NCI-H2107 treated with DMSO at 0.1 percent for 48 hours (cell line): ENCODE measurements around the gene ZSCAN20.

Experiments used
- DNase-seq: peaks from one replicate; lab custom pipeline; 2025; ENCODE audit not compliant: unreplicated experiment; lab: John Stamatoyannopoulos, UW

Gene ZSCAN20

GRCh38 chr1:33527934-33528333 is 55.5 kb downstream of the ZSCAN20 start:
- no peak for DNase-seq

DNA sequence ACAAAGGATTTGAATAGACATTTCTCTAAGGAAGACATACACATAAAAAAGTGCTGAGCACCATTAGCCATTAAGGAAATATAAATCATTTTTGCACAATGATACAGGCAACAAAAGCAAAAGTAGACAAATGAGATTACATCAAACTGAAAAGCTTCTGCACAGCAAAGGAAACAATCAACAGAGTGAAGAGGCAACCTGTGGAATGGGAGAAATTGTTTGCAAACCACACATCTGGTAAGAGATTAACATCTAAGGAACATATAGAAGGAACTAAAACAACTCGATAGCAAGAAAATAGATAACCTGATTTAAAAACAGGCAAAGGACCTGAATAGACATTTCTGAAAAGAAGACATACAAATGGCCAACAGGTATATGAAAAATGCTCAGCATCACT is 57.5 kb downstream of the ZSCAN20 start:
- DNase-seq: no peak

- DNase-seq: no peak
Measured at GRCh38 chr1:33532250-33532649, 59.8 kb downstream of the ZSCAN20 start.

DNA sequence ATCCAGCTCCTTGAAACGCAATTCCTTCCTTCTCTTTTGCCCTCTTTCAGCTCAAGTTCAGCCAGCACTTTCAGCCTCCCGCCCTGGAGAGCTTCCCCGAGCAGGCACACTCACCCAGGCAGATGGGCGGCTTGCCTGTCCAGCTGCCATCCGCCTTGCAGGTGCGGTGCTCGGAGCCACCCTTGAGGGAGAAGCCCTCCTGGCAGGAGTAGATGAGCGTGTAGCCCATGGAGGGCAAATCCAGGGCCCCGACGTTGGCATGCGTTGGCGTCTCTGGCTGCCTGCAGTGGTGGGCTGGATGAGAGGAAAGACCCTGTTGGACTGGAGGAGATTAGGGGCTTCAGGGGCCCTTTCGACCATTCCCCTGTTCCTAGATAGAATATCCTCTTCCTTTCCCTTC is 60.5 kb downstream of the ZSCAN20 start:
- DNase-seq: no peak

DNA sequence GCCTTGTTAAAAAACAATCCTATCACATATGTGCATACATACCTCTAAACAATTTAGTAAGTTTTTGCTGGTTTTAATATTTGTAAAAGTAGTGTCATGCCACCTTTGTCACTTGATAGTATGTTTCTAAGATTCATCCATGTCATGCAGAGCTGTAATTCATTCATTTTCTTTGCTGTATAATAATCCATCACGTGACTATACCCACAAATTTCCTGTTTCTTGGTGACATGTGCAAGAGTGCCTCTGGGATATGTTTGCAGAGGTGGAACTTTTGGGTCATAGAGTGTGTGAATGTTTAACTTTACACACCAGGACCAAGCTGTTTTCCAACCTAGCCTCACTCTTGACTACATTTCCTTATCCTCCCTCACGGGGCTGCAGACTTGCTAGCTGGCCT is 62.9 kb downstream of the ZSCAN20 start:
- no peak for DNase-seq

GRCh38 chr1:33537885-33538284 is 65.4 kb downstream of the ZSCAN20 start:
- no peak for DNase-seq

DNA sequence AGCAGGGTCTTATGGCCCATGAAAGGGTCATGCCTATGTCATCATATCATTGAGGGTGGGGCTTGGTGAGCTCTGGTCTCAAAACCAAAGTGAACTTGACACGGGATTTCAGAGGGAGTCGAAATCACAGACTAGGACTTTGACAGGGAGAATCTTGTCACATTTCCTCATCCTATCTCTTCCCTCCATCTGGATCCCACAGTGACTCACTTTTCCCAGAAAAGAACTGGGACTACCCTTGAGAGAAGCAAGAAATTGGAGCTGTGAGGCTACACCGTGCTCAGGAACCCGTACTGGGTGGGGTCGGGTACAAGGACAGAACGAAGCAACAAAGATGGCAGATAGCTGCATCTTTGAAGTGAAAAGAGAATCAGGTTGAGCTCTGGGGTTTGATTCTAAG is 69.5 kb downstream of the ZSCAN20 start:
- DNase-seq: no peak
